NCI-H2227 treated with DMSO at 0.1 percent for 48 hours (cell line): ENCODE measurements around the gene SLC1A3.

Experiments
- DNase-seq: peaks from one replicate; lab custom pipeline; 2025; lab: John Stamatoyannopoulos, UW

Gene SLC1A3

DNA sequence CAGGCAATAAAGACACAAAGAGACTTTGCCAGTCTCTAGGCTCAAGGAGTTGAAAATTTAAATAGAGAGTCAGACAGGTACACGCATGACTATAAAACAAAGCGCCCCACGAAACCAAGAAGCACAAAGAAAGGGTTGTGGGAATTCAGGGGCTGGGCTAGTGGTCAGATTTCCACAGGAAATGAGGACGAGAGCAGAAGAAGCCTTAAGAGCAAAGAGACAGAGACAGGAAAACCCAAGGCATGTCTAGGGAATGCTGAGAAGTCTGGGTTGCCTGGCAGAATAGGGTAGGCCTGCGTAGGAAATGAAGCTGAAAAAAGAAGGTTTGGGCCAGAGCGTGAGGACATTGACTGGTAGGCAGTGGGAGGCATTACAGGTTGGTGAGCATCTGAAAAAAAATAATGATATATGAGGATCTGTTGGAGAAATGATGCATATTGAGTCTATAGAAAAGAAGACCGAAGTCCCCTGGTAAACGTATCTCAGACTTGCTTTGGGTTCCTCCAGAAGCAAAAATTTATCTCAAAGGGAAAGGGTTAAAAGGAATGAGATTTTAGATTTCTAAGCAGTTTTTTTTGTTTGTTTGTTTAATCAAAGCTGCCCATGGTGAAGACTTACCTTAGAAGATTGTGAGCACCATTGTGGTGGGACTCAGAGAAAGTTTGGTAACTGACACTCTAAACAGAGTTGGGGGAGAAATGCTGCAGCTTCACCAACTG is 51.8 kb downstream of the SLC1A3 start:
- DNase-seq = no peak

DNA sequence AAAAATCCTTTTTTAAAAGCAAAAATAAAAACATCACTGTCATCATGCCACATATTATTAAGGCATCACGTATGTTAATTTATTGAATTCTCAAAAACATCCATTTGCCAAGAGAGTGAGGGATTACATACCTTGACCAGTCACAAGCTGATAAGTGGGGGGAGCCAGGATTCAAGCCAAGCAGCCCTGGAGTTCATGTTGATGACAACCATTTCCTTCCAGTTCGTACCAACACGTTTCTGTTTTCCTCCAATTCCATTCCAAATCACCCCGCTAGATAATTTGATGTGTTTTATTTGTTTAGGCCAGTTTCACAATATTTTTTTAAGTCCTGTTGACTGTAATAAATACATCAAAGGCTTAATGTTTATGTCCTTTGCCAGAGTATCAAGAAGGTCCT is 53.0 kb downstream of the SLC1A3 start:
- no peak for DNase-seq

DNA sequence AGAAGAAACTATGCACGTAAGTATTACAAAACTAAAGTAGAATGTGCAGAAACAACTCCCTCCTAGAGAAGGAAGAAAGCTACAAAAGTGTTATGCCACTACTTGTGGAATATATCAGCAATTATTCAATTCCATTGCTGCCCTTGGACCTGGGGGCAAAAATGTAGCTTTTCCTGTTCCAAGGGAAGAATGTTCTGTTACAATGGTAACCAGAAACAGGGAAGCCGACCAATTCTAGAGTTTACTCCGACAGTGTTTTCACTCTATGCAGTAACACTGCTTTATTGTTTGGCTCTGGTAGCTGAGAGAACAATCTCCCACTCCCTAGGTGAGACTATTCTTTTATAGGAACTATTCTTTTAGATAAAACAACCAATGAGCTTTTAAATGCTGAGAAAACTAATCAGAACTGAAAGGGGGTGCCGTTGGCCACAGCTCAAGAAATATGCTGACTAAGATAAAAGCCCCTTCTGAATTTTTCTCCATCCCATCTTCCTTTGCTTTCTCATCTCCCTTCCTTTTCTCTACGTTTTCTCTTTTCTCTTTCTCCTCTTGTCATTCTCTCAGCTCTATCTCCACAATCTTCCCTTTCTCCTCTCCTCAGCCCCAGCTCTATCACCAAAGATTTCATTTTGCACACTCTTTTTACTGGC is 54.1 kb downstream of the SLC1A3 start:
- no peak for DNase-seq

DNA sequence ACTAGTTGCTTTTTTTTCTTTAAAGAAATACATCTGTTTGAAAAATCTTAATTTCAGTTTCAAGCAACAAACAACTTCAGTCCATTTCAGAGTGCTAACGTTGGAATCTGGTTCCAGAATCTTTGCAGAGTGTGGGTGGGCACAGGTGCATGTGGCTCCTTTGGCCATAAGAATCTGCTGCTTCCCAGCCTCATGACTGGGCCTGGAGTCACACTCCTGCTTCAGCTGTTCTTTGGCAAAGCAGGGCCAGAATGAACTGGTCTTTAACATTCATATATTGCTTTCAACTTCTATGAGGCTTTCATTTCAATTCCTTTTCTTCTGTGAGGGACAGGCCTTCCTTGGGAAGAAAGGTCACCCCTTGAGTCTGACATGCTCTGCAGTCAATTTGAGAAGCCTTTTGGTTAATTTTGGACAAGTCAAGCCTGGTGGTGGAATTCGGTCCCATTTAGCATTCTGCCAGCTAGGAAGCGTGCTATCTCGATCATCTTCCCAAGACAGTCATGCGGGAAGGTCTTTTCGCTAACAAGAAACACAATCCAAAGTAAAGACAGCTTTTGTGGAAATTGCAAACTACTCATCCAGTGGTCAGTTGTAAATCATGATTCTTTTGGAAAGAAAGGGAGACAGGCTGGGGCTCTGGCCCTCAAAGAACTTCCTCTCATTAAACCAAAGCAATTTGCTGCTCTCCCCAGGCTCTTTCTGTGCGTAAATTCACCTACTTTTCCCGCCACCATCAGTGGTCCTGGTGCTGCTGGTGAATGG is 55.2 kb downstream of the SLC1A3 start:
- DNase-seq = no peak

DNA sequence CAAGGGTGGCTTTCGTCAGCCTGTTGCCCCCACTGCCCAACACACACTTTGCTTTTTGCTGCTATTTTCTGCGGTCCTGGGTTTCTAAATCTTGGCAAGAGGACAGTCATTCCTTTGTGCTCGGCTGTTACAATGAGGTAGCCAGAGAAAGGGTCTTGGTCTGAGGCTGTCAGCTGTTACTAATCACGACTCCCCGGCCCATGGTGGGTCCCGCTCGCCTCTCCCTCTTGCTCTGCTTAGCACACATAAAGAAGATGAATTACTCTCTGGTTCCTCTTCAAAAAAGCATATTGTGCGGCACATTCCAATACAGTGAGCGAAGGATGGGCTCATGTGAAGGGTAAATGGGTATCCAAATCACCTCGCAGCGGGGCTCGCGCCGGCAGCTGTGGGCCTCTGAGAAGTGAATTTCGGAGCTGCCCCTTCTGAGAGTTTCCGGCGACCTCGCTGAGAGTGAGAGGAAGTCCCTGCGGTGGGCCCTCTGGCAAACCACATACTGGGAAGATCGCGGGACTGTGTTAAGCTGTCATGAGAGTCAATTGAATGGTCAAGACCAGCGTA is 56.0 kb downstream of the SLC1A3 start:
- no peak for DNase-seq

DNA sequence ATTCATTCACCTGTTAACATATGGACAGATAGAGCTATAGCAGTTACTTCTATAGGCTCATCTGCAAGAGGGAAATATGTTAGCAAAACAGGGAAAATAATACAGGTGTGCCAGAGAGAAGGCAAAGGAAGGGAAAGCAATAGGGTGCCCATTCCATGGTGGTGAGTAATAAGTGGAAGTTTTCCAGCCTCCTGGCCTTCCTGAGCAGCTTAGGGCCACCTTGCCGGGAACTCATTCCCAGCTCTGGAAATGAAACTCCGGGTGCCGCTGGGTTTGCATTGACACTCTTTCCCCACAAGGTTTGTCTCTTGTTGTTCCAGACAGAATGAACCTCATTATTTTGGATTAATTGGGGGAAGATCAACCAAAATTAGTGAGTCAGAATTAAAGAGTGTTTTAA is 58.4 kb downstream of the SLC1A3 start:
- no peak for DNase-seq

DNA sequence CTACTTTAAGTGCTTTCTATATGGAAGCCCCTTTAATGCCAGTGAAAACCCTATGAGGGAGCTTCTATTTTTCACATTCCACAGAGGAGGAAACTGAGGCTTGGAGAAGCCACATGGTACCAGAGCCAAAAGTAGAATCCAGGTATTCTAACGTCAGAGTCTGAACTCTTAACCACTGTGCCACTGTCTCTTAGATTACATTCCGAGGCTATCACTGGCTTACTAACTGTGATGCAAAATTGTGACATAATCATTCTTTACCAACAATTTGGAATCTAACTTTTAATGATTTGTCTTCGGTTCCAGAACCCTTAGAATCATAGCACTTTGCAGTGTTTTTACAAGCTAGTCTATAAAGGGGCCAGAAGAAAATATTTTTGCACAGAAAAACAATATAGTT is 59.2 kb downstream of the SLC1A3 start:
- DNase-seq = no peak

DNA sequence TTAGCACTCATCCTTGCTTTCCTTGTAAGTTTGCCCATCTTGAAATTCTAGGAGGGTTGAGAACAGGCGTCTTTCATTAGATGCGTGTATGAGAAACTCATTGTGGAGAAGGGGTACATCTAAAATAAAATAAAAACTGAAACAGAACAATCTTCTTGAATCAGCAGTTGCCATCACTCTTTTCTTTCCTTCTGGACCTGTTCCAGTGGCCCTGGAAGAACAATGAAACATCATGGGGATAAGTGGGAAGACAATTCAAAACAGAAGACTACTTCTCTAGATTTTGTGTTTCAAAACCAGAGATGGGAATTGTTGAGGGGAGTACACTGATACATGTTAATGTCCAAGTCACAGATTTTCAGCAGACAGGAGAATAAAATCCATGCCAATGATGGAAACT is 59.9 kb downstream of the SLC1A3 start:
- DNase-seq = no peak

DNA sequence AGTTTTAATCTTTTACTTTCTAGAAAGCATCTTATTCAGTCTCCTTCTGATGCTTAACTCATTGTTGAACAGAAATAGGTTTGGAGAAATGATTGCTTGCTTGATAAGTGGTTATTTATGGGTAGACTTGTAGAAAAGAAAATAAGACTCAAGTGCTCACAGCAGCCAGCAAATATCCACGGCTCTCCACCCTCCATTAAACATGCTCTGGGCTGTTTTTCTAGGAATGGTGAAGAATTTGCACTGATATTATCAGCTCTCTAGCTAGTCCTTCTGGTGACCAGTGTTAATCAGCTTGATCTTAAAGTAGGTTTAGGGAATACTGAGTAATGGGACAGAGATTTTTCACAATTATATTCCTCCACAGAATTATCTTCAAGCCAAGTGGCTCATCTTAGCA is 60.6 kb downstream of the SLC1A3 start:
- DNase-seq = no peak

DNA sequence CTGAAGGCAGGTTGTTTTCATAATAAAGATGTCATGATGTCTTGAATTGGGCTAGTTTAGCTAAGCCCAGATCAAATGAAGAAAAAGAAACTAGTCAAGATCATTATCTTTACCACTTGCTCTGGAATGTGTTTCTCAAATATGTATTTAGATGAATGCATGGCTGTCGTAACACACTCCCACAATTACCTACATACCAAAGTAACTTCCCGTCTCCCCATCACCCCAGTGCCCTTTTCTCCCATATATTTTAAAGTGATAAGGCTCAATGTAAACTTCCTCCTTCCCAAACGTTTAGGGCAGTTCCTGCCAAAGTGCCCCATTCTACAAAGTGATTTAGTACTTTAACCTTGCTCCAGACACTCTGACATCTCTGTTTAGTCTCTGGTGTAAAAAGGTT is 61.4 kb downstream of the SLC1A3 start:
- no peak for DNase-seq

DNA sequence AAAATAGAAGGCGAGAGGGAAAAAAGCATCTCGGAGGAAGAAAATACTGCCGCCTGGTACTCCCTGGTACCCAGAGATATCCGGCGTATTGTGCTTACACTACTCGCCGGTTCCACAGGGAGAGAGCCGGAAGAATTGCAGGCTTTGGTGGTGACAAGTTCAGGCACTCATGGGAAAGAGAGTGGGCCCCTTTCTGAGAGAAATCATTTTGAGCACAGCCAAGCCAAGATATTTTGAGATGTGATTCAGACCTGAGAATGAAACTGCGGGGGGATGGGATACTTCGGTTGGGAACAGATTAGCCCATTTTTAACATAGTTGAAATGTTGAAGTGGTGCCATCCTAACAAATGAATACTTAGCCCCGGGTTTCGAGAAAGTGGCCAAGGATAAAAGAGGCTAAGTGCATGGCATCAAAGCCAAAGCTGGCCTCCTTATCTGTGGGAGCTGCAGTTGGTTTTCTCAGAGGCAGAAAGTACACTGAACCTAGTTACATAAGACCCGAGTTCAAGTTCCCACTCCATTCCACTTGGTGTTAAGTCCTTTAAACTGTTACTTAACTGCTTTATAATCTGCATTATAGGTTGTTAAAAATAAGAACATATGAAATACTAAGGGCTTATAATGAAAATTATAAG is 62.7 kb downstream of the SLC1A3 start:
- DNase-seq = no peak

DNA sequence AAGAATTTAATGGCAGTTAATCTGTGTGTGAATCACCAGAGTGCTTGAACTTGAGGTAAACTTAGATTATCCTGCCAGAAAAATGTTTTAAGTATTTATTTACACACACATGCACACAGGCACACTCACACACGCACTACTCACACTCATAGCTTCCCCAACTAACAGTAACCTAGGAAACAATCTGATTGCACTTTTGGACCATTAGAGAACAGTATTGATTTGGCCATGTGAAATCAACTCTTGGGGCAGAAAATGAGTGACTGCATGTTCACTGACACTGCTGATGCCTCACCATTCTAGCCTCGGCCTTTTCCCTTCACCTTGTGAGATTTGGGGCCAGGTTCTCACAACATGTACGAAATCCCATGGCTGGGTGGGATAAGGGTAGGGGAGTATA is 64.1 kb downstream of the SLC1A3 start:
- DNase-seq = no peak

DNA sequence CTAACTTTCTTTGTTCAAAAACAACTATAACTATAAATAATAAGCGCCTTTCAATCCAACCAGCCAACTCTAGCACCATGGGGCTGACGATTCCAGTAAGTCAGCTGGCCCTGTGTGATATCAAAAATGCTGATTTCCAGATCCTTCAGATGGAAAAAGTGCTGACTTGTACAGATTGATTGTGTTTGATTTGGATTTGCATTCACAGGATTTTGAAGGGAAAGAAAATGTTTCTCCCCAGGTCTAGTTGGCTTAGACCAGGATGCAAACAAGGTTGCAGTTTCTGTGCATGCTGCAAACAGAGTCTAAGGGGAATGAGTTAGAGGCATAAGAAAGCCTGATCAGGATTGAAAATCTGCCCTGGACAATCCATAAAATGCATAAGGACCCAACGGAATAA is 68.9 kb downstream of the SLC1A3 start:
- DNase-seq = no peak

DNA sequence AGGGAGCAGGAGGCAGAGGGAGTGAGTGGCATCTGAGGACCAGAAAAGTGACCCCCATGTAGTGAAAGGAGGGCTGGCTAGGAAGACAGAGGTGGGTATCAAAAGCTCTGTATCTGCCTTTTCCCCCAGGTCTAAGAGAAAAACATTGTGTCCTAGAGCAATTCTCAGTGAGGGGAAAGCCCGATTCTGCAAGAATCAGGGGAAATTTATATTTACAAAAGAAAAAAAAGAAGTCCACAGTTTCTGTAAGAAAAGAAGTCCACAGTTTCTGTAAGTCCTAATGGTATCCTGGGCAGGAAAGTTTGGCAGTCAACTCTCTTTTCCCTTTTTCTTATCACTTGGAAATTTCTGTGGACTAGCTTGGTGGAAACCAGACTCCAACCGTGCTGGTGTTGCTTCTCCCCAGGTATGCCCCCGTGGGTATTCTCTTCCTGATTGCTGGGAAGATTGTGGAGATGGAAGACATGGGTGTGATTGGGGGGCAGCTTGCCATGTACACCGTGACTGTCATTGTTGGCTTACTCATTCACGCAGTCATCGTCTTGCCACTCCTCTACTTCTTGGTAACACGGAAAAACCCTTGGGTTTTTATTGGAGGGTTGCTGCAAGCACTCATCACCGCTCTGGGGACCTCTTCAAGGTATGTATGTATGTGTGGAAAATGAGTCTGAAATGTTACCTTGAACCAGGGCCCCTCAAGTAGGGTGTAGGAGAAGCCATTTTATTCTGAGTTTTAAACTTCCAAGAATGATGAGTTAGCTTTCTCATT is 73.0 kb downstream of the SLC1A3 start:
- DNase-seq = no peak

DNA sequence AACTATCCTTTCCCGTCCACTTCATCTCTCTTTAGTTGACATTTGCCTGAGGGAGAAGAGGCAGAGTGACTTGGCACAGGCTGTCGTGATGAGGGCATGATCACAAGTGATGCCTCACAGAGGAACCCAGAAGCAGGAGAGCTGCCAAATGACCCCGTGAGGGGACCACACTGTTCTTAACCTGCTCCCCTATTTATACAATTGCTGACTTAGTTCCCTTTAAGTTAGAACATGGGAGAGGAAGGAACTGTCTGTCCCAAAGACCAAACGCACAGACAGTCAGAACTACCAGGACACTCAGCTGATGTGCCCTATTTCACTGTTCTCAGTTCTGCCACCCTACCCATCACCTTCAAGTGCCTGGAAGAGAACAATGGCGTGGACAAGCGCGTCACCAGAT is 73.7 kb downstream of the SLC1A3 start:
- DNase-seq = no peak

DNA sequence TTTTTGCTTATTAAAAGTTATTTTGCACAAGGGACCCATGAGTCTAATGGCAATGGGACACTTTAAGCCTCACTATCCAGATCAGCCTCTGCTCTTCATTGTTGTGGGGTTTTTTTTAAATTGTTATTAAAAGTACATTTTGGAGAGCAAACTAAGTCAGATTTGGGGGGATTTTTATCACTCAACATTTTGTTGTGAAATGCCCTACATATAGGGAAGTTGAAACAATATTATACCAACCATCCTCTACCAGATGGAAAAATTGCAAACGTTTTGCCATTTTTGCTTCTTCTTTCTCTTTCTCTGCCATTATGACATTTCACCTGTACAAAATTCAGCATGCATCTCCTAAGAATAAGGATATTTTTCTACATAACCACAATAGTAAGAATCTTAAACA is 75.3 kb downstream of the SLC1A3 start:
- no peak for DNase-seq

DNA sequence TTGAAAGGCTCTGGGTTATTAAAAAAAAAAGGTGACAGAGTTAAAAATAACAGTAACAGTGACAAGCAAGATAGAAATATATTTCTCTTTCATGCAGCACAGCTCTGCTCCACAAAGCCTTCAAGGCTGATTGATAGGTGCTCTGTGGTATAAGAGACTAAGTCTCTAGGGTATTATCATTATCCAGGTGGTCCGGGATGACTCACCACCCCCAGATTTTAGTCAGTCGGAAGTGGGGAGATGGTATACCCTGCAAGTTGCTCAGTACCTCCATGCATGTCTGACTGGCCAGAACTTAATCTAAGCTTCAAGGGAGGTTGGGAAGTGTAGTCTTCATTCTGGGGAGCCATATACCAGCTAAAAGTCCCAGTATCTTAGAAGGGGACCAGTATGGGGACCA is 76.1 kb downstream of the SLC1A3 start:
- no peak for DNase-seq

DNA sequence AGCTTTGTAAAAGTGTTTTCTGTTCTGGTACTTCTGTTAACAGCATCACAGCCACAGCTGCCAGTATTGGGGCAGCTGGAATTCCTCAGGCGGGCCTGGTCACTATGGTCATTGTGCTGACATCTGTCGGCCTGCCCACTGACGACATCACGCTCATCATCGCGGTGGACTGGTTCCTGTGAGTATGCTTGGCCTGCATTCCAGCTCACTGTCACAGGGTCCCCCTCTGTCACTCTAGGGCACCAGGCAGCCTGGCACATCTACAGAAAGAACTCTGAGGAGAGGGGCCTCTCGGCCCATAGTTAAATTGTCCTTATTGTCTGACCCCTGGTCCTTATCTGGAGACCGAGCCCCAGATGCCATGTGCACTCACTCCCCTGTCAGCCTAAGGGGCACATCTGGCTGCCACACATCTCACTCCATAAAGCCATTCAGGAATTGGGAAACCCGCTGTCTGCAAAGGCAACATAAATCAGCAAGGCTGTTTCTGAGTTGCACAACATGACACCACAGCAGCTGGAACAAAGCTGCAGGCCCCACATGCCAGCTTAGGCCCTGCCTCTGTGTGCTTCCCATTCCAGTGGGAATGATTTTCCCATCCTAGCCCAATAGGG is 77.5 kb downstream of the SLC1A3 start:
- DNase-seq = no peak

DNA sequence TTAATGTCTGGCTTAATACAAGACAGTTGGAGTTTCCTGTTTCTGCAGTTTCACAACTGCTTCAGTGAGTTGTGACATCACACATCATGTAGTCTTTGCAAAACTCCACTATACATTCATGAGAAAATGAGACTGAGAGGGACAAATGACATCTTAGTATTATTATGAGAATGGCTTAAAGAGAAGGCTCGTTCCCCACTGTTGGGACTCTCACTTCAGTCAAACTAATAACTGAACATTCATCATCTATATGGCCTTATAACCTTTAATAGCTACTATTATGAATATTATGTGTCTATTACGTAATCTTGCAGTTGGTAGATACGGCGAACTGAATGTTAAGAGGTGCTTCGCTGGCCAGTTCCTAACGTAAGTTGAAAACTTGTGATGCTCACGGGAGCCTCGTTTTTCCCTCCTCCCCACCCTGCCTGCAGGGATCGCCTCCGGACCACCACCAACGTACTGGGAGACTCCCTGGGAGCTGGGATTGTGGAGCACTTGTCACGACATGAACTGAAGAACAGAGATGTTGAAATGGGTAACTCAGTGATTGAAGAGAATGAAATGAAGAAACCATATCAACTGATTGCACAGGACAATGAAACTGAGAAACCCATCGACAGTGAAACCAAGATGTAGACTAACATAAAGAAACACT is 79.4 kb downstream of the SLC1A3 start:
- no peak for DNase-seq

DNA sequence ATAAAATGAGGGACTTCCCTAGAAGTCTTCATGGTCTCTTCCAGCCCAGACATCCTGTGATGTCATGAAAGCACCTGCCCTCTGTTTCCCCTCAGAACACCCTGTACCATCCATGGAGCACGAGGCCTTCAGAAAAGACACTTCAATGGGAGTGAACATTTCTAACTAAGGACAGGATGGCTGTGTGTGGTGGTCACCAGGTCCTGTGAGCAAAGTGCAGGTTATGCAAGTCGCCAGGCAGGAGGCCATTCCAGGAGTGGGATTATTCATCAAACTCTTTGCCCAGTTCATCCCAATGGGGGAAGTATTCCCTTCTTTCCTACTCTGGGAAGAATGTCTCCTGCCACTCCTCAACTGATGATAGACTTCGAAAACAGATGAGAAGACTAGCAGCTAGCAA is 80.5 kb downstream of the SLC1A3 start:
- DNase-seq = no peak

DNA sequence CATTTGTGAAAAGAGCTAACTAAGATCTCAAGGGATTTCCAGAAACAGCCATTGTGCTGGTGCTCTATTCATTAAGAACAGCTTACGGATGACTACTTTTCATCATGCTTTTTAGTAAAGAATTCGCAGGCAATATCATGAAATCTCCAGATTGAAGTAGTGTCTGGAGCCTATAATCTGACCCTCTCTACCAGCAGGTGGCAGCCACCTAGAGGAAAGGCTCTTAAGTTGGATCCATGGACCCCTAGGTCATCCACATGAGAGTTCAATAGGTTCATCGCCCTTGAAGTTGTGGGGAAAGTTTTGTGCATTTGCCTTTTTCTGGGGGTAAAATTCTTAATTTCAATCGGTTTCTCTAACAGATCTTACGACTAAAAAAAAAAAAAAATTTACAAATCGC is 82.3 kb downstream of the SLC1A3 start:
- DNase-seq = no peak
